ENCODE results near the gene TRUB1.

- TF ChIP-seq, protein P1, sequence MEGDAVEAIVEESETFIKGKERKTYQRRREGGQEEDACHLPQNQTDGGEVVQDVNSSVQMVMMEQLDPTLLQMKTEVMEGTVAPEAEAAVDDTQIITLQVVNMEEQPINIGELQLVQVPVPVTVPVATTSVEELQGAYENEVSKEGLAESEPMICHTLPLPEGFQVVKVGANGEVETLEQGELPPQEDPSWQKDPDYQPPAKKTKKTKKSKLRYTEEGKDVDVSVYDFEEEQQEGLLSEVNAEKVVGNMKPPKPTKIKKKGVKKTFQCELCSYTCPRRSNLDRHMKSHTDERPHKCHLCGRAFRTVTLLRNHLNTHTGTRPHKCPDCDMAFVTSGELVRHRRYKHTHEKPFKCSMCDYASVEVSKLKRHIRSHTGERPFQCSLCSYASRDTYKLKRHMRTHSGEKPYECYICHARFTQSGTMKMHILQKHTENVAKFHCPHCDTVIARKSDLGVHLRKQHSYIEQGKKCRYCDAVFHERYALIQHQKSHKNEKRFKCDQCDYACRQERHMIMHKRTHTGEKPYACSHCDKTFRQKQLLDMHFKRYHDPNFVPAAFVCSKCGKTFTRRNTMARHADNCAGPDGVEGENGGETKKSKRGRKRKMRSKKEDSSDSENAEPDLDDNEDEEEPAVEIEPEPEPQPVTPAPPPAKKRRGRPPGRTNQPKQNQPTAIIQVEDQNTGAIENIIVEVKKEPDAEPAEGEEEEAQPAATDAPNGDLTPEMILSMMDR (conservative IDR thresholded peaks at IDR 0.05; ENCODE audit: low read length), result no peak
- no peak for TF ChIP-seq EZH2phosphoT487 (IDR thresholded peaks at IDR 0.05; ENCODE audit: borderline replicate concordance, low read depth, low read length)
These were observed 16.0 kb upstream of the TRUB1 start for GRCh38 chr10:114922003-114922402.

Data from OCI-LY7 (cell line).